K562 (cell line): ENCODE results near the gene WAS. TPM values are rescaled to one million over a fixed set of nuclear protein-coding genes. Genes with fewer than 3 reads are reported as not detected.
"Not testable (repeated sequence)": the region's sequence is repeated elsewhere in the genome, so short reads cannot be mapped to it uniquely, and the experiment has no call there.

Experiments
- ATAC-seq: fragments of 200-7000 bp; cut with Tn5 transposase; 3 replicates; pipeline ENCODE4 v1.9.1; 2020; ENCODE audit warnings: moderate library complexity
- BruUV-seq: library from RNA; stranded (reverse); fragments of 400-500 nt; replicated peaks from 2 replicates; lab custom pipeline; 2021; lab: Mats Ljungman, UMichigan
- CTCF ChIA-PET: fragments of 300-600 bp; formaldehyde crosslinking; extraction: SDS; loops from one replicate; lab custom pipeline; 2021; ENCODE audit warnings: low intra/inter-chr PET ratio; lab: Yijun Ruan, JAX
- POLR2A ChIA-PET: fragments of 300-600, 350-650 bp; sonication (Branson Sonifier 250); formaldehyde crosslinking; extraction: SDS; loops from one replicate; lab custom pipeline; 2021; ENCODE audit warnings: antibody characterized with exemption, inconsistent platforms; lab: Yijun Ruan, JAX
- DNase-seq, 4 experiments: peaks; one replicate each; pipeline versions ENCODE4 v3.0.0 to v3.0.0-alpha.2; 2011 to 2018; ENCODE audit warnings: low spot score in 3 of 4, mixed read lengths in 3 of 4; ENCODE audit errors: extremely low read depth in 1 of 4
- FAIRE-seq: peaks from 2 replicates; lab custom pipeline; 2011; peaks lifted over from hg19 to GRCh38; lab: Jason Lieb, UNC
- H2AFZ ChIP-seq: 2 replicates; pipeline ENCODE4 v1.6.0; 2011; ENCODE audit warnings: low read depth, low read length, control low read depth, inconsistent platforms
- H3K27ac ChIP-seq: fragments of 200-600 bp; 3 replicates; pipeline ENCODE4 v1.8.0; 2011; ENCODE audit warnings: low read depth, mild to moderate bottlenecking, control low read depth, inconsistent platforms, low read length, moderate library complexity, mixed read lengths; ENCODE audit errors: extremely low read depth
- H3K27me3 ChIP-seq, 2 experiments: fragments of 300-600 bp in 1 of 2; 2 replicates in 1 of 2; 3 replicates in 1 of 2; pipeline versions ENCODE4 v1.6.0 to v1.8.0; 2011; ENCODE audit warnings: inconsistent platforms in 2 of 2, low read length in 2 of 2, mild to moderate bottlenecking in 1 of 2, mixed read lengths in 1 of 2, moderate library complexity in 1 of 2; ENCODE audit not compliant: control insufficient read depth in 2 of 2, insufficient read depth in 2 of 2
- H3K36me3 ChIP-seq: fragments of 300-600 bp; 3 replicates; pipeline ENCODE4 v1.8.0; 2011; ENCODE audit warnings: mild to moderate bottlenecking, low read length, inconsistent platforms; ENCODE audit not compliant: control insufficient read depth, insufficient read depth
- H3K4me1 ChIP-seq, 2 experiments: fragments of 200-600 bp in 1 of 2; replicated peaks in 1 of 2; 2 replicates in 1 of 2; 3 replicates in 1 of 2; pipeline versions ENCODE4 v1.5.1 to v1.8.0; 2011; ENCODE audit warnings: inconsistent platforms in 2 of 2, low read length in 2 of 2, mild to moderate bottlenecking in 1 of 2, mixed read lengths in 1 of 2, moderate library complexity in 1 of 2; ENCODE audit not compliant: control insufficient read depth in 2 of 2, insufficient read depth in 2 of 2
- H3K4me2 ChIP-seq: 2 replicates; pipeline ENCODE4 v1.6.1; 2011; ENCODE audit warnings: low read length, control low read depth, inconsistent platforms, mixed read lengths; ENCODE audit not compliant: insufficient read depth
- H3K4me3 ChIP-seq: fragments of 200-600 bp; sonication (generic), shearing (Covaris generic); 2 replicates; pipeline ENCODE4 v1.5.1; 2016; ENCODE audit warnings: control low read depth, inconsistent platforms
- H3K79me2 ChIP-seq: fragments of 200-600 bp; 3 replicates; pipeline ENCODE4 v1.8.0; 2011; ENCODE audit warnings: low read length, inconsistent platforms; ENCODE audit not compliant: control insufficient read depth, insufficient read depth
- H3K9ac ChIP-seq, 2 experiments: 2 replicates each; pipeline versions ENCODE4 v1.6.0 to v1.6.1; 2011; ENCODE audit warnings: low read depth in 2 of 2, low read length in 2 of 2, control low read depth in 1 of 2, inconsistent platforms in 1 of 2, mild to moderate bottlenecking in 1 of 2, mixed read lengths in 1 of 2; ENCODE audit not compliant: insufficient read depth in 1 of 2
- H3K9me1 ChIP-seq: one replicate; pipeline ENCODE4 v1.6.0; 2011; ENCODE audit warnings: inconsistent platforms, mild to moderate bottlenecking, low read length, moderate library complexity; ENCODE audit not compliant: control insufficient read depth, insufficient read depth
- H3K9me3 ChIP-seq: replicated peaks from 2 replicates; pipeline ENCODE4 v1.5.1; 2011; ENCODE audit warnings: low read depth, low read length, inconsistent platforms; ENCODE audit not compliant: control insufficient read depth, insufficient read depth
- H4K20me1 ChIP-seq: replicated peaks from 2 replicates; pipeline ENCODE4 v1.6.1; 2011; ENCODE audit warnings: low read length, inconsistent platforms, mixed read lengths; ENCODE audit not compliant: control insufficient read depth, insufficient read depth
- ADNP ChIP-seq: fragments of 200-800 bp; sonication (Bioruptor generic); IDR thresholded peaks from 2 replicates; pipeline ENCODE4 v1.6.1; 2016; ENCODE audit warnings: missing genetic modification characterization, missing compliant biosample characterization
- ARID1B ChIP-seq: fragments of 450-650 bp; IDR thresholded peaks from 2 replicates; pipeline ENCODE4 v1.6.1; 2016; ENCODE audit warnings: antibody characterized with exemption, mild to moderate bottlenecking, inconsistent platforms
- C11orf30 ChIP-seq: fragments of 450-650 bp; IDR thresholded peaks from 2 replicates; pipeline ENCODE4 v1.6.1; 2016; ENCODE audit warnings: low read depth, mild to moderate bottlenecking
- CBFA2T2 ChIP-seq: fragments of 450-650 bp; conservative IDR thresholded peaks from 2 replicates; pipeline ENCODE4 v1.6.1; 2017; ENCODE audit warnings: mild to moderate bottlenecking
- CBFA2T3 ChIP-seq: fragments of 450-650 bp; IDR thresholded peaks from 2 replicates; pipeline ENCODE4 v1.6.1; 2017
- DPF2 ChIP-seq: fragments of 450-650 bp; IDR thresholded peaks from 2 replicates; pipeline ENCODE4 v1.6.1; 2016
- HDAC1 ChIP-seq, 2 experiments: fragments of 450-650 bp; IDR thresholded peaks; 2 replicates each; pipeline ENCODE4 v1.6.1; 2016 to 2017; ENCODE audit warnings: inconsistent platforms in 1 of 2, mild to moderate bottlenecking in 1 of 2, moderate library complexity in 1 of 2
- HDAC2 ChIP-seq: fragments of 450-650 bp; IDR thresholded peaks from 2 replicates; pipeline ENCODE4 v1.6.1; 2016; ENCODE audit warnings: mild to moderate bottlenecking
- KDM1A ChIP-seq, 2 experiments: fragments of 450-650 bp; IDR thresholded peaks; 2 replicates each; pipeline ENCODE4 v1.6.1; 2016; ENCODE audit warnings: mild to moderate bottlenecking in 2 of 2
- MAFG ChIP-seq: fragments of 450-650 bp; conservative IDR thresholded peaks from 2 replicates; pipeline ENCODE4 v1.6.1; 2016; ENCODE audit warnings: missing genetic modification characterization, missing compliant biosample characterization
- MNT ChIP-seq, 2 experiments: fragments of 450-650 bp; conservative IDR thresholded peaks; 2 replicates each; pipeline ENCODE4 v1.6.1; 2017; ENCODE audit warnings: mild to moderate bottlenecking in 2 of 2, moderate library complexity in 2 of 2
- NCOR1 ChIP-seq: fragments of 450-650 bp; IDR thresholded peaks from 2 replicates; pipeline ENCODE4 v1.6.1; 2016; ENCODE audit warnings: mild to moderate bottlenecking, moderate library complexity
- NFE2 ChIP-seq: IDR thresholded peaks from 2 replicates; pipeline ENCODE4 v1.6.1; 2014; ENCODE audit warnings: antibody characterized with exemption, low read depth
- RCOR1 ChIP-seq, 2 experiments: IDR thresholded peaks; 2 replicates each; pipeline ENCODE4 v1.6.1; 2012; ENCODE audit warnings: low read depth in 2 of 2, low read length in 2 of 2, borderline replicate concordance in 1 of 2, improper control_type of control experiment in 1 of 2
- SMARCA4 ChIP-seq: fragments of 450-650 bp; IDR thresholded peaks from 2 replicates; pipeline ENCODE4 v1.6.1; 2016
- SOX6 ChIP-seq: fragments of 450-650 bp; IDR thresholded peaks from 2 replicates; pipeline ENCODE4 v1.6.1; 2014; ENCODE audit warnings: mild to moderate bottlenecking
- TAL1 ChIP-seq: fragments of 450-650 bp; IDR thresholded peaks from 2 replicates; pipeline ENCODE4 v1.6.1; 2016; ENCODE audit warnings: mild to moderate bottlenecking
- ZNF316 ChIP-seq: fragments of 450-650 bp; IDR thresholded peaks from 2 replicates; pipeline ENCODE4 v1.6.1; 2016
- WGBS: fragments of 100-300 bp; shearing (Covaris generic); methylation state at CpG from one replicate; pipeline ENCODE4 v1.1.6; 2016; ENCODE audit warnings: low coverage, mixed read lengths; ENCODE audit not compliant: insufficient coverage; ENCODE audit errors: missing lambda C conversion rate; 5-methylcytosine and 5-hydroxymethylcytosine counted together
- in situ Hi-C: fragments of 300-500 bp; cut with MboI; formaldehyde crosslinking; loops from 4 replicates; pipeline ENCODE4 v1.15.0; 2018; ENCODE audit warnings: inconsistent platforms, mixed read lengths
- intact Hi-C: fragments of 100-400 bp; cut with micrococcal nuclease; formaldehyde crosslinking; loops from 2 replicates; pipeline ENCODE4 v1.14.2; 2022
- polyA plus RNA-seq, 8 experiments: library from polyadenylated mRNA; depleted of rRNA in 4 of 8; stranded (reverse) in 5 of 8; unstranded in 3 of 8; fragments of >200 nt; fragmentation: Nextera tagmentation in 2 of 8; fragmentation: Illumina TruSeq in 1 of 8; extraction: Ambion mirVana in 2 of 8; extraction: Trizol in 1 of 8; gene quantifications; 2 replicates each; pipeline versions ENCODE4 v1.2.1 to v1.2.3, GENCODE V29; 2011 to 2014; ENCODE audit warnings: inconsistent platforms in 1 of 8, missing spikeins in 1 of 8
- total RNA-seq, 7 experiments: library from RNA; depleted of rRNA in 6 of 7; stranded (reverse); fragments of >200 nt in 6 of 7; fragmentation: Illumina TruSeq in 2 of 7; extraction: Trizol in 2 of 7; gene quantifications; 2 replicates each; pipeline versions ENCODE4 v1.2.1 to v1.2.3, GENCODE V29; 2011 to 2021; ENCODE audit warnings: low replicate concordance in 1 of 7
- TF ChIP-seq, protein P1 (sequence below), 2 experiments: fragments of 450-650 bp in 1 of 2; sonication (generic) in 1 of 2; formaldehyde crosslinking in 1 of 2; IDR thresholded peaks in 1 of 2; conservative IDR thresholded peaks in 1 of 2; 2 replicates each; pipeline versions ENCODE4 v1.6.1 to v1.8.1; 2016 to 2023; ENCODE audit warnings: mild to moderate bottlenecking in 2 of 2, moderate library complexity in 2 of 2, inconsistent platforms in 1 of 2, missing genetic modification reagents in 1 of 2

The WAS gene
- total and polyA plus RNA-seq, 9 of the 15 experiments (the other 6 are each of a cell fraction or from before 2014, with no cell fraction given) = 0.11 to 16.1 (median 3.8) TPM

DNA sequence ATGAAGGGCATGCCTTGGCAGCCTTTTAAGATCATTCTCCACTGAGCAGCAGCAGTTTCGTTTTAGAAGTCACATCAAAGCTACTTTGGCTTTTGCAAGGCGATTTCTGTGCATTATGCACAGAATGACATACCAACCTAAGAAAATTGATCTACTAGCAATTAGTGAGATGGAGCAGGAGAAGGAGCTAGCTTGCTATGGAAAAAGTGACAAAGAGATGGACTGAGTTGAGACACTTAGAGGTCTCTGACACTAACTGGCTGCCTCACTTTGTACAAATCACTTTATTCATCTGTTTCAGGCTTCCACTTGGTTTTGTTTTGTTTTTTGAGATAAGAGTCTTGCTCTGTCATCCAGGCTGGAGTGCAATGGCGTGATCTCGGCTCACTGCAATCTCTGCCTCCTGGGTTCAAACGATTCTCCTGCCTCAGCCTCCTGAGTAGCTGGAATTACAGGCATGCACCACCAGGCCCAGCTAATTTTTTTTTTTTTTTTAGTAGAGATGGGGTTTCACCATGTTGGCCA is 31.5 kb upstream of the WAS start:
- H3K4me3 ChIP-seq, CTCF ChIA-PET, DNase-seq, H2AFZ ChIP-seq, BruUV-seq, intact Hi-C loops, H3K27ac ChIP-seq, in situ Hi-C loops, H3K36me3 ChIP-seq, H3K4me2 ChIP-seq, H4K20me1 ChIP-seq, H3K79me2 ChIP-seq, H3K4me1 ChIP-seq, H3K9ac ChIP-seq, H3K9me3 ChIP-seq, H3K27me3 ChIP-seq, H3K9me1 ChIP-seq: not testable (repeated sequence)
- POLR2A ChIA-PET = interaction anchor here (0.6 kb wide), 1 partner anchor 20 kb away, joined by 3 read pairs; no protein-coding TSS in a partner anchor
- peak; percentile 31; the same call in 1 of the 3 replicates for ATAC-seq
- 0 out of 2 replicates have a peak, but pooled peaks have one; percentile 11 for TF ChIP-seq NCOR1
- TF ChIP-seq, protein P1, sequence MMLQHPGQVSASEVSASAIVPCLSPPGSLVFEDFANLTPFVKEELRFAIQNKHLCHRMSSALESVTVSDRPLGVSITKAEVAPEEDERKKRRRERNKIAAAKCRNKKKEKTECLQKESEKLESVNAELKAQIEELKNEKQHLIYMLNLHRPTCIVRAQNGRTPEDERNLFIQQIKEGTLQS (IDR thresholded peaks at IDR 0.05) = peak; percentile 11; the same call in 1 of the 2 replicates
- TF ChIP-seq, protein P1 (CRISPR knock-in tag; conservative IDR thresholded peaks at IDR 0.05) = not testable (repeated sequence)
- peak in 1 of 2 experiments; percentile 74; a peak in 2 of 4 replicates for TF ChIP-seq RCOR1 (IDR thresholded peaks at IDR 0.05; ENCODE audit: borderline replicate concordance in 1 of 2, low read depth in 2 of 2, low read length in 2 of 2)
- TF ChIP-seq C11orf30 = peak; percentile 43; the same call in 1 of the 2 replicates
- peak in 1 of 2 experiments; percentile 45; a peak in 2 of 4 replicates for TF ChIP-seq MNT (conservative IDR thresholded peaks at IDR 0.05)
- peak; percentile 54 for TF ChIP-seq CBFA2T2
- peak; percentile 62 for TF ChIP-seq NFE2
- peak; percentile 44; the same call in 1 of the 2 replicates for TF ChIP-seq DPF2
- TF ChIP-seq ZNF316 = 0 out of 2 replicates have a peak, but pooled peaks have one; percentile 27
- TF ChIP-seq CBFA2T3 = peak; percentile 81
- peak in 1 of 2 experiments; percentile 95; a peak in 2 of 4 replicates for TF ChIP-seq HDAC1 (IDR thresholded peaks at IDR 0.05)
- TF ChIP-seq MAFG (tag) = peak; percentile 44
- peak; percentile 96 for TF ChIP-seq HDAC2
- peak; percentile 98 for TF ChIP-seq KDM1A (IDR thresholded peaks at IDR 0.05)
- peak; percentile 26; the same call in 1 of the 2 replicates for TF ChIP-seq SMARCA4
- TF ChIP-seq ARID1B = peak; percentile 65
- peak; percentile 52; the same call in 1 of the 2 replicates for TF ChIP-seq TAL1
- TF ChIP-seq ADNP = 0 out of 2 replicates have a peak, but pooled peaks have one; percentile 43
- peak; percentile 57 for TF ChIP-seq SOX6
- WGBS = 0% methylated on average over 4 of the region's 5 CpGs
- peak; percentile 23 for FAIRE-seq
